ENCODE data around the gene CCDC112. TPM values are rescaled to one million over a fixed set of nuclear protein-coding genes. Genes with fewer than 3 reads are reported as not detected.

The CCDC112 gene
- total and polyA plus RNA-seq, 4 experiments from 2014 or later, result 2.4 to 6.3 (median 5.3) TPM

DNA sequence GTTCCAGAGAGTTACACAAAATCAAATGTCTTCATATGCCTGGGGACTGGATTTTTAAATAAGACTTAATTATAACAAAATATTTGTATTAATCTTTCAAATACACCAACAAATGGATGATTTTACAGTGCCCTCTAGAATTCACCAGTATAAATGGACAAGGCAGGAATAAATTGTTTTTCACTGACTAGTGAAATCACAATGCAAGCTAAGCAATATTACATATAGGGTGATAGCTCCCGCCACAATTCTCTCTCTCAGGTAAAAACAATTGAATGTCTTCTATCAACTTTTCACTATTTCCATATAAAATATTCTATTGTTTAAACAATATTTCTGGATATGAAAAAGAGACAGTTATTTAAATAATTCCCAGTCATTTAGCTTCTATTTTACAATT, 8.0 kb upstream of the CCDC112 start:
- Histone ChIP-seq H3K4me1 (ENCODE audit: insufficient read depth, low read length) (no peaks in the 10 kb centered on the region), H3K9me3 (ENCODE audit: control insufficient read depth in 1 of 2, low read length in 2 of 2) (no peaks in the 10 kb centered on the region), H3K27ac (ENCODE audit: low read depth, low read length) (no peak overlapping the region), H3K27me3 (ENCODE audit: insufficient read depth, low read length) (peaks cover 3% of the 10 kb centered on the region), H3K36me3 (ENCODE audit: insufficient read depth, low read length) (no peaks in the 10 kb centered on the region), H3K4me3 (ENCODE audit: low read length in 2 of 2) (no peak overlapping the region)
- Mint-ChIP-seq H3K27me3 (peaks cover 18% of the 10 kb centered on the region in 2 donors), H3K36me3 (no peaks in the 10 kb centered on the region), H3K9me3 (no peaks in the 10 kb centered on the region), H3K4me1 (no peaks in the 10 kb centered on the region), H3K27ac (no peak overlapping the region), H3K4me3 (no peak overlapping the region)
- no peak for DNase-seq
- intact Hi-C loops (cut with micrococcal nuclease), result no loop called here
- ChIA-PET POLR2A (ENCODE audit: partially characterized antibody) (no interaction called here), CTCF (ENCODE audit: partially characterized antibody) (interaction anchor here (1.4 to 17.7 kb wide), 3 partner anchors 8 to 284 kb away, joined by 3 to 417 read pairs (median 5); partner anchors contain the start of gene CCDC112)

DNA sequence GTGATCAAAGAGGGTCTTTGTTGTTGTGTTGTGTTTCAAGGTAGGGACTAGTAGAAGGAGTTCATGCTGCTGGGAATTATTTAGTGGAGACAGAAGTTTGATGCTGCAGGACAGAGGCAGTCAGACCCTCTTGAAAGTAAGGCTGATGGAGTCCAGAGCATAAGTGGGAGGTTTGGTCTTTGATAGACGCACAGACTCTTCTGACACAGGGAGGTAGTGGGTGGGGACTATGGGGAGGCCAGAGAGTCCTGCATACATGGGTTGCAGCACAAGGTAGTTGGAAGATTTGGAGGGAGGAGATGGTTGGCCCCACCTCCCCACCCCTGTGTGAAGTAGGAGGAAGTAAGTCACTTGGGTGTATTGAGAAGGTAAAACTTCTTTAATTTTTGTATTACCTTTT, 2.4 kb upstream of the CCDC112 start:
- Histone ChIP-seq H3K9me3 (ENCODE audit: control insufficient read depth in 1 of 2, low read length in 2 of 2) (no peaks in the 10 kb centered on the region), H3K27ac (ENCODE audit: low read depth, low read length) (no peak overlapping the region), H3K4me3 (ENCODE audit: low read length in 2 of 2) (no peak overlapping the region), H3K4me1 (ENCODE audit: insufficient read depth, low read length) (peaks cover 13% of the 10 kb centered on the region), H3K36me3 (ENCODE audit: insufficient read depth, low read length) (no peaks in the 10 kb centered on the region), H3K27me3 (ENCODE audit: insufficient read depth, low read length) (no peaks in the 10 kb centered on the region)
- H3K4me1 Mint-ChIP-seq, result peaks cover 6 to 17% (median 13%) of the 10 kb centered on the region in 4 donors
- peaks cover 5 to 7% of the 10 kb centered on the region in 2 donors for H3K27me3 Mint-ChIP-seq
- DNase-seq, result peak in 1 of 5 donors; percentile 37
- ChIA-PET POLR2A (ENCODE audit: partially characterized antibody) (no interaction called here), CTCF (ENCODE audit: partially characterized antibody) (no interaction called here)
- intact Hi-C loops (cut with micrococcal nuclease), result no loop called here
- no peaks in the 10 kb centered on the region for H3K36me3 Mint-ChIP-seq
- peak overlapping the region in 1 of 8 donors; percentile 13 for H3K4me3 Mint-ChIP-seq
- H3K9me3 Mint-ChIP-seq, result no peaks in the 10 kb centered on the region
- H3K27ac Mint-ChIP-seq, result peak overlapping the region in 2 of 7 donors; percentile 12 to 13

DNA sequence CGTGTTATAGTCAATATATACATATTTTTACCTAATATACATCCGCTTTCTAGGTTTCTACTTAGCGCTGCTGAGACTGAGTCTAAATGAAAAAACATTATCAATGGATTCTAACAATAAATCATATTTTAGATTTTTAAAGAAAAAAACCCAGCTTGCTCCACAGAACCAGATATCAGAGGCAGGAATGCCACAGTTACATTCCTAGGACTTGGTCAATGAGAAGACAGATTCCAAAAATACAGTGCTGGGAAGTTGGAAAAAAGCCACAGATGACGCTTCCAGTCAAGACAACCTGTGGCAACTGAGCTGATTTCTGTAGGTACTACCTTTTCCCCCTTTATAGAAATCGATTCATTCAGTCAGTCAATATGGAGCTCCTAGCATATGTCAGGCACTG, 577 bp upstream of the CCDC112 start:
- ChIA-PET POLR2A (ENCODE audit: partially characterized antibody) (interaction anchor here (1.0 to 2.7 kb wide), 4 partner anchors 35 to 545 kb away, joined by 4 to 23 read pairs (median 14); partner anchors contain the start of genes AP3S1, ATG12, FEM1C and PGGT1B), CTCF (ENCODE audit: partially characterized antibody) (interaction anchor here (1.1 to 2.9 kb wide), 3 partner anchors 12 to 279 kb away, joined by 3 to 15 read pairs (median 10); no protein-coding TSS in a partner anchor)
- H3K27ac ChIP-seq (ENCODE audit: low read depth, low read length), result no peak overlapping the region
- intact Hi-C loops (cut with micrococcal nuclease), result loop anchor here (2.0 kb wide), 1 partner anchor 34 kb away; the partner anchor contains the start of gene PGGT1B
- peak overlapping the region in 1 of 7 donors; percentile 17 for H3K27ac Mint-ChIP-seq
- peaks cover 6 to 17% (median 15%) of the 10 kb centered on the region in 4 donors for H3K4me1 Mint-ChIP-seq
- H3K9me3 Mint-ChIP-seq, result peaks cover 0 to 4% (median 1%) of the 10 kb centered on the region in 8 donors
- H3K4me1 ChIP-seq (ENCODE audit: insufficient read depth, low read length), result peaks cover 13% of the 10 kb centered on the region
- peaks cover under 1 to 1% of the 10 kb centered on the region in 2 donors for H3K27me3 Mint-ChIP-seq
- H3K9me3 ChIP-seq (ENCODE audit: control insufficient read depth in 1 of 2, low read length in 2 of 2), result no peaks in the 10 kb centered on the region
- no peaks in the 10 kb centered on the region for H3K27me3 ChIP-seq (ENCODE audit: insufficient read depth, low read length)
- H3K36me3 Mint-ChIP-seq, result peaks cover 0 to 2% of the 10 kb centered on the region in 2 donors
- no peak overlapping the region for H3K4me3 ChIP-seq (ENCODE audit: low read length in 2 of 2)
- DNase-seq, result no peak
- peak overlapping the region in 7 of 8 donors; percentile 49 to 89 (median 61) for H3K4me3 Mint-ChIP-seq
- no peaks in the 10 kb centered on the region for H3K36me3 ChIP-seq (ENCODE audit: insufficient read depth, low read length)

DNA sequence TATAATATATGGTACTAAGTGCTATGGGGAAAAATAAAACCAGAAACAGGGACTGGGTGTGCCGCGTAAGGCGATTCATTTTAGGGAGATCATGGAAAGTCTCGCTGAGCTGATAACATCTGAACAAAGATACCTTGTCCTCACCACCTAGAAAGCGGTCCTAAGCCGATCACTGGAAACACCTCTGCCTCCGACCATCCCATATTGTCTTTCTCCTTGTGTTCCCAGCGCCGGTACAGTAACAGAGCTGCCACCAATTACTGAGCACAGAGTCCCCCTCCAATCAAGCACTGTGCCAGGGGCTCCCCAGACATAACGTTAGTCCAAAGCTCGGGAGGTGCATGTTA, 704 bp downstream of the CCDC112 start:
- no peaks in the 10 kb centered on the region for H3K27me3 ChIP-seq (ENCODE audit: insufficient read depth, low read length)
- H3K9me3 Mint-ChIP-seq, result peaks cover 0 to 11% (median 5%) of the 10 kb centered on the region in 8 donors
- peak overlapping the region; percentile 5 to 44 for H3K4me3 ChIP-seq (ENCODE audit: low read length in 2 of 2)
- H3K4me1 ChIP-seq (ENCODE audit: insufficient read depth, low read length), result peaks cover 13% of the 10 kb centered on the region
- intact Hi-C loops (cut with micrococcal nuclease), result loop anchor here (1.0 to 2.0 kb wide), 4 partner anchors 33 to 546 kb away; partner anchors contain the start of genes AP3S1, ATG12, FEM1C and PGGT1B
- H3K27ac ChIP-seq (ENCODE audit: low read depth, low read length), result no peak overlapping the region
- H3K4me1 Mint-ChIP-seq, result peaks cover 6 to 17% (median 15%) of the 10 kb centered on the region in 4 donors
- H3K36me3 ChIP-seq (ENCODE audit: insufficient read depth, low read length), result no peaks in the 10 kb centered on the region
- POLR2A ChIA-PET (ENCODE audit: partially characterized antibody), result interaction anchor here (0.8 to 2.7 kb wide), 5 partner anchors 33 to 546 kb away, joined by 3 to 23 read pairs (median 5); partner anchors contain the start of genes AP3S1, ATG12, FEM1C and PGGT1B
- peak overlapping the region; percentile 83 to 91 (median 89) for H3K4me3 Mint-ChIP-seq
- CTCF ChIA-PET (ENCODE audit: partially characterized antibody), result interaction anchor here (0.9 to 2.9 kb wide), 4 partner anchors 9 to 328 kb away, joined by 3 to 15 read pairs (median 4); no protein-coding TSS in a partner anchor
- H3K9me3 ChIP-seq (ENCODE audit: control insufficient read depth in 1 of 2, low read length in 2 of 2), result no peaks in the 10 kb centered on the region
- H3K36me3 Mint-ChIP-seq, result peaks cover 0 to 4% of the 10 kb centered on the region in 2 donors
- DNase-seq, result peak in 1 of 5 donors; percentile 4
- peaks cover 1 to 2% of the 10 kb centered on the region in 2 donors for H3K27me3 Mint-ChIP-seq
- peak overlapping the region in 5 of 7 donors; percentile 26 to 83 (median 57) for H3K27ac Mint-ChIP-seq

DNA sequence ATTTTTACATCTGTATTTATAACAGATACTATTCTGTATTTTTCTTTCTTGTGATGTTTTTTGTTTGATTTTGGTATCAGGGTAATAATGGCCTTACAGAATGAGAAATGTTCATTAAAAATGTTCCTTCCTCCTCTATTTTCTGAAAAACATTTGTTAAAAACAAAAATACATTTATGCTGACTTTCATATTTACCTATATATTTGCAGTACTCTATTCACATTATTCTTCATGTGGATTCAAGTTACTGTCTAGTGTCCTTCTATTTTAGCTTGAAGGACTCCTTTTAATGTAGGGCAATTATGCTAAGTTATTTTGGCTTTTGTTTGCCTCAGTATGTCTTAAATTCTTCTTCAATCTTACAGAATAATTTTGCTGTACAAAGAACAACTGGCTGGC, 5.1 kb downstream of the CCDC112 start:
- intact Hi-C loops (cut with micrococcal nuclease), result no loop called here
- Mint-ChIP-seq H3K4me1 (peaks cover 6 to 20% (median 13%) of the 10 kb centered on the region in 4 donors), H3K9me3 (peaks cover 0 to 11% (median 5%) of the 10 kb centered on the region in 8 donors), H3K27me3 (peaks cover 0 to 2% of the 10 kb centered on the region in 2 donors), H3K4me3 (no peak overlapping the region), H3K36me3 (peaks cover 0 to 9% of the 10 kb centered on the region in 2 donors), H3K27ac (no peak overlapping the region)
- CTCF ChIA-PET (ENCODE audit: partially characterized antibody), result no interaction called here
- DNase-seq, result no peak
- no peaks in the 10 kb centered on the region for H3K27me3 ChIP-seq (ENCODE audit: insufficient read depth, low read length)
- H3K9me3 ChIP-seq (ENCODE audit: control insufficient read depth in 1 of 2, low read length in 2 of 2), result no peaks in the 10 kb centered on the region
- POLR2A ChIA-PET (ENCODE audit: partially characterized antibody), result no interaction called here
- no peaks in the 10 kb centered on the region for H3K36me3 ChIP-seq (ENCODE audit: insufficient read depth, low read length)
- H3K27ac ChIP-seq (ENCODE audit: low read depth, low read length), result no peak overlapping the region
- H3K4me1 ChIP-seq (ENCODE audit: insufficient read depth, low read length), result peaks cover 13% of the 10 kb centered on the region
- H3K4me3 ChIP-seq (ENCODE audit: low read length in 2 of 2), result no peak overlapping the region

DNA sequence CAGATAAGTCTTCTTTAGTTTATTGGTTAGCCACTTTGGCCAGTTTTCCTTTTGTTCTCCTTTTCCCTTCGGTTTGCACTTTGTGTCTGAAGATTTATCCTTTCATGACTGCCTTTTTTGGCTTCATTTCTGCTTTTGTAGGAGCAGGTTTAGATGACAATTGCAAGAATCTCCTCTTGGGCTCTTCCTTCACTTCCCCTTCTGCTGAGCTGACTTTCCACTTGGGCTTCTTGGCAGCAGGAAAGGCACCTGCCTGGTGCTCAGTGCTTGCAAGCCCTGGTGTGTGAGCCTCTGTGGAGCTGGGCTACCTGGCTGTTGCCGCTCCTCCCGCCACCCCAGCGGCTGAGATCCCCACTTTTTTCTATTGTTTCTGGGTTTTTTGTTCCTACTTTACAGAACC, 7.3 kb downstream of the CCDC112 start:
- H3K4me1 Mint-ChIP-seq, result peaks cover 0 to 9% (median 6%) of the 10 kb centered on the region in 4 donors
- H3K36me3 ChIP-seq (ENCODE audit: insufficient read depth, low read length), result no peaks in the 10 kb centered on the region
- no peak for DNase-seq
- intact Hi-C loops (cut with micrococcal nuclease), result no loop called here
- no peaks in the 10 kb centered on the region for H3K9me3 ChIP-seq (ENCODE audit: control insufficient read depth in 1 of 2, low read length in 2 of 2)
- H3K27me3 Mint-ChIP-seq, result peaks cover 0 to 2% of the 10 kb centered on the region in 2 donors
- POLR2A ChIA-PET (ENCODE audit: partially characterized antibody), result no interaction called here
- H3K27ac ChIP-seq (ENCODE audit: low read depth, low read length), result no peak overlapping the region
- H3K36me3 Mint-ChIP-seq, result peaks cover 0 to 15% of the 10 kb centered on the region in 2 donors
- H3K9me3 Mint-ChIP-seq, result peaks cover 0 to 11% (median 5%) of the 10 kb centered on the region in 8 donors
- H3K27ac Mint-ChIP-seq, result no peak overlapping the region
- H3K4me3 Mint-ChIP-seq, result no peak overlapping the region
- H3K4me1 ChIP-seq (ENCODE audit: insufficient read depth, low read length), result no peaks in the 10 kb centered on the region
- no peaks in the 10 kb centered on the region for H3K27me3 ChIP-seq (ENCODE audit: insufficient read depth, low read length)
- CTCF ChIA-PET (ENCODE audit: partially characterized antibody), result no interaction called here
- no peak overlapping the region for H3K4me3 ChIP-seq (ENCODE audit: low read length in 2 of 2)

DNA sequence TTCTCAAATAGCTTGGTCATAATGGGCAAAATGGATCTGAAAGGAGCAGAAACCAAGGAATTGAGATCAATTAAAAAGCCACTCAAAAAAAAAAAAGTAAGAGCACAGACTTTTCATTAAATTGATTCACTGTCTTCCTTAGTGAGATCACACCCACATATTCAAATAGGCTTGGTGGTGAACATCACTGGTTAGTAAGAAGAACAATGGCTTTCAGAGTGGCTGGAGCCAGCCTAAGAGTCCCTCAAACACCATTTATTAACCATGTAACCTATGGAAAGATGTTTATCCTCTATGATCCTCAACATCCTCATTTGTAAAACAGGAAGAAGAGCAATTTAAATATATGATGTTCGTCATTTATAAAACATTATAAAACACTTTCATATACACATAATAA, 12.4 kb downstream of the CCDC112 start:
- peaks cover 0 to 5% (median 3%) of the 10 kb centered on the region in 4 donors for H3K4me1 Mint-ChIP-seq
- Histone ChIP-seq H3K4me3 (ENCODE audit: low read length in 2 of 2) (no peak overlapping the region), H3K27ac (ENCODE audit: low read depth, low read length) (no peak overlapping the region), H3K4me1 (ENCODE audit: insufficient read depth, low read length) (no peaks in the 10 kb centered on the region), H3K27me3 (ENCODE audit: insufficient read depth, low read length) (no peaks in the 10 kb centered on the region), H3K9me3 (ENCODE audit: control insufficient read depth in 1 of 2, low read length in 2 of 2) (no peaks in the 10 kb centered on the region), H3K36me3 (ENCODE audit: insufficient read depth, low read length) (no peaks in the 10 kb centered on the region)
- intact Hi-C loops (cut with micrococcal nuclease), result no loop called here
- POLR2A ChIA-PET (ENCODE audit: partially characterized antibody), result no interaction called here
- H3K9me3 Mint-ChIP-seq, result no peaks in the 10 kb centered on the region
- CTCF ChIA-PET (ENCODE audit: partially characterized antibody), result no interaction called here
- no peaks in the 10 kb centered on the region for H3K27me3 Mint-ChIP-seq
- H3K27ac Mint-ChIP-seq, result no peak overlapping the region
- no peak for DNase-seq
- no peak overlapping the region for H3K4me3 Mint-ChIP-seq
- peaks cover 0 to 17% of the 10 kb centered on the region in 2 donors for H3K36me3 Mint-ChIP-seq

Data from CD4-positive, alpha-beta memory T cell (primary cell).